ENCODE data around the gene ASAP2. TPM values are rescaled to one million over a fixed set of nuclear protein-coding genes. Genes with fewer than 3 reads are reported as not detected.
"Not testable (repeated sequence)": the region's sequence is repeated elsewhere in the genome, so short reads cannot be mapped to it uniquely, and the experiment has no call there.

Gene ASAP2
- total RNA-seq, 2 experiments from 2014 or later = 0.08 to 0.23 TPM

DNA sequence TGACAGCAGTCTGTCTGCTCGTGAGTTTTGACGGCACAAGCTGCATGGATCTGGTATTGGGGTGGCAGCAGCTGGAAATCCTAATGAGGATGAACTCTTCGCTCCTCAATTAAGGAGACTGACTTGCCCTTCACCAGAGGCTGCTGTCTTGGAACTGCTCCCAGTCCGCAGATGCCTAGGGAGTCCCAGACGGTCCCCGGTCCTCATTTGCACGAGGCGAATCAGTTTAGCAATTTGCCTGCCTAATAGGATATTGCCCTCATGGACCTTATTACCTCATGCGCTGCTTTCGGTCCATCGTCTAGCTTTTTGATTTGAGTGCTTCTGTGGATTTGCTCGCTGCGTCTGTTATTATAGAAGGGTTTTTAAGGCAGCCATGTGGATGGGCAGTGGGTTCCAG lies 40.6 kb downstream of the ASAP2 start:
- ChIA-PET POLR2A (no interaction called here), CTCF (interaction anchor here (1.3 kb wide), 1 partner anchor 21 kb away, joined by 4 read pairs; no protein-coding TSS in a partner anchor)

GRCh38 chr2:9247786-9248185 lies 41.2 kb downstream of the ASAP2 start:
- ChIA-PET POLR2A (no interaction called here), CTCF (no interaction called here)

GRCh38 chr2:9248363-9248762 lies 41.8 kb downstream of the ASAP2 start:
- POLR2A ChIA-PET = no interaction called here

GRCh38 chr2:9249020-9249800 lies 42.6 kb downstream of the ASAP2 start:
- CTCF ChIA-PET = no interaction called here
- POLR2A ChIA-PET = no interaction called here

More at GRCh38 chr2:9248363-9248762, 41.8 kb downstream of the ASAP2 start:
- CTCF ChIA-PET = no interaction called here

- ChIA-PET POLR2A (no interaction called here), CTCF (no interaction called here)
Observed at GRCh38 chr2:9250091-9250490, 43.5 kb downstream of the ASAP2 start.

DNA sequence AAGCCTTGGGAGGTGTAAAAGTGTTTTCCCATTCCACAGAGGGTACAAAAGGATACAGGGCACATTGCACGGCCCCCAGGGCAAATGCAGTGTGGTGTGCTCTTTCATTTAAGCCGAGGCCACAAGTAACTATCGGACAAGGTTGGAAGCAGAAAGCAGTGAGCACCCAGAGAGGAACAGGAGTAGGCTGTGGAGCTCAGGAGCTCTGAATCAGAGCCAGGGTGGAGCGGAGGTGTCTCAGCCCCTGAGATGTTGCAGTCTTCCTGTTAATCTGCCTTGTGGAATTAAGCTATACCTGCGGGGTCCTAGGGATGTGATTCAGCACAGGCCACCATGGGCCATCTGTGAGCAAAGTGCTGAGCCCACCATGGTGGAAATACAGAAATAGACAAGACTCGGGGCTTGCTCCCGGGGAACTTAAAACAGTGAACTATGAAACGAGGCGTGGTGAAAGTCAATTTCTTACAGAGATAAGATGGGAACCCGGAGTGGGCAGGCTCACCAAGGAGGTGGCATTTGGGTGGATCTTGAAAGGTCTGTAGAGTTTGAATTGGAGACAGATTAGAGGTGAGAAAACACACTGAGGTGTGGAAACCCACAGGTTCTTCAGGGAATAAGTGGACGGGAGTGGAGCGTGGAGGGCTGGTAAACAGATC lies 44.0 kb downstream of the ASAP2 start:
- ChIA-PET CTCF (no interaction called here), POLR2A (no interaction called here)

DNA sequence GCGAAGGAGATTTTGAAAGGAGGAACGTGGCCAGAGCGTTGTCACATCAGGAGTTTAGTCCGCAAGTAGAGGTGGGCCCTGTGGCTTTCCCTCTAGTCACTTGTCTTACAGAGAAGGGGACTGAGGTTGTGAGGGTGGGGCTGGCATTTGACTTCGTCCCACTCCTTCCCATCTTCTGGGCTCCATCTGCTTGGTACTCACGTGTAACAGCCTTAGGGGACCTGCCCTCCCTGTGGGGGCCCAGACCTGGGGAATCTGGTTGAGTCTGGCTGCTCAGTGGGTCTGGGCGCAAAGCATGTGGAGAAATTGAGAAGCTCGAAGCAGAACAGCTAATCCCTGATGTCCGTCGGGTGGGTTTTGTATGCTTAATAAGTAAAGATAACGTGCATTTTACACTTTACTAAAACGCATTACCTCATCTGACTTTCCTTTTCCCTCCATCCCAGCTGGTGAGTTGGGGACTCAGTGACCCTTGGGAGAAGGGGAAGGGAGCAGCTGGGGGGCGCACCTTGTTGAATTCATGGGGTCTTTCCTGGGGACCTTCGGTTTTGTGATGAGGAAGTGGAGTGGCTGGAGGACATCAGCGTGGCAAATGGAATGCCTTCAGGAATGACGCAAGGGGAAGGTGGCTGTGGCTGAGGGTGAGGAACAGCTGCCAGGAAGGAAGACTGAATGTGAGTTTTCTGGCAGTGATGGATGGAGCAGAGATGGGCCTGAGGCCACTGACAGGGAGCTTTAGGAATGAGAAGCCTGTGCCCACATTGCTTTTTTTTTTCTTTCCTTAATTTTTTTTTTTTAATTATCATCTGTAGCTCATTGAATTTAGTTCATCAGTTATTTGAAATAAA lies 44.8 kb downstream of the ASAP2 start:
- ChIA-PET POLR2A (no interaction called here), CTCF (no interaction called here)

DNA sequence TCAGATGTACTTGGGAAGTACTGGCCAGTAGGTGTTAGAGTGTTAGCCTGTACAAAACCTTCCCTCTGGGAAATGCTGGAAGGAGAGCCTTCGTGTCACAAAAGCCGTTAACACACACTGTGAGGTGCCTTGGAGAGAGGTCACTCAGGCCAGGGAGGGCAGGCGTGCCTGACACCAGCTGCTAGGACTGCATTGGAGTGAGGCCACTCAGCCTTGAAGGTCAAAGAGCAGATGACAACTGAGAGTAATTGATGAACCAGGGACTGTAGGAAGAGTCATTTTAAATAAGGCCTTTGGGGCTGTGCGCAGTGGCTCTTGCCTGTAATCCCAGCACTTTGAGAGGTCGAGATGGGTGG lies 45.4 kb downstream of the ASAP2 start:
- CTCF ChIA-PET = no interaction called here
- POLR2A ChIA-PET = no interaction called here

DNA sequence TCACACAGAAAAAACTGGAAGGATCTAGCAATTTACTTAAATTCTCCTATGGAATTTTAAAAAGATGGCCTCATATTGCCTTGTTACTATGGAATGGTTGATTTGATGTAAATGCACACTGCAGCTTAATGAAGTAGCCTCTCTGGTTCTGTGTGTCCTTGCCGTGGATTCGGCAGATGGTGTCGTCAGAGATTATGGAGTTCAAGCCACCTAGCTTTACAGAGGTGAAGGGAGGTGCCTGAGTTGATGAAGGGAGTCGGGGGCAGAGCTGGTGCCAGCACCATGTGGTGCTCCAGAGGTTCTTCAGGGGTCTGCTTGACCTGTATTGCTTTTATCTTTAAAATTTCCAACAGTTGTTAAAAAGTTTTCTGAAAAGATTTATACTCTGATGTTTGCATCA lies 48.8 kb downstream of the ASAP2 start:
- ChIA-PET CTCF (no interaction called here), POLR2A (no interaction called here)

DNA sequence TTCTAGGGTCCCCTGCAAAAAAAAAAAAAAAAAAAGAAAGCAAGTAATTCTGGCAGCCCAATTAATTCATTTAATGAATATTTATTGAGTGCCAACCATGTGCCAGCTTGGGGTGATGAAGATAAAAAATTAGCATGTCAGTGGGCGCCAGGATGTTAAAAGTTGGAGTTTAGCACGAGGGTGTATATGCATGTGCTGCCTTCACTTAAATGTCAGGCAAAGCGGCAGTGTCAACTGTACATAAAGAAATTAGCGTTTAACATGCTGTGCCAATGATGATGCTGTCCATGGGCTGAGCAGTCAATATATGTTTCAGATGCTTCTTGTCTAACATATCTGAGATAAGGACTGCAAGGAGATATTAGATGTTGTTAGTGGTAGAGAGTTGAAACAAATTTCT lies 49.5 kb downstream of the ASAP2 start:
- ChIA-PET CTCF (no interaction called here), POLR2A (no interaction called here)

DNA sequence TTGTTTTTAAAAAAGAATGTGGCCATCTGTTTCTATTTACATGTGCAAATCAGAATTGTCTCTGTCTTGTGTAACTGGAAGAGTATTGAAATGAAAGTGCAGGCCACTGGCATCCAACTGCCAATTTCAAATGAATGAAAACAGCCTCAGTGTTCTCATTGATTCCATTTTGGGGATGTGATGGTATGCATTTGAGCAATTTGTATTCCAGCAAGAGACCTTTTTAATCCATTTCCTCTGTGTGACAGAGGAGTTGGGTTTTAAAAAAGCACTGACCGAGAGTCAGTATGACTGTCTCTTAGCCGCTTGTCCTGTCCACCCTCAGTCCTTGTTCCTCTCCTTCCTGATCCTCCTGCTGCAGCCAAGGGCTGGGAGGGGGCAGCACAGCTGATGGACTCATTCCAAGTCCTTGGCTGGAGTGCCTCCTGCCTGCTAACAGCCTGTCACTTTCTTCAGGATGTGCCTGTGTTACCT lies 50.0 kb downstream of the ASAP2 start:
- ChIA-PET POLR2A (no interaction called here), CTCF (no interaction called here)

- ChIA-PET POLR2A (interaction anchor here (0.7 kb wide), 1 partner anchor 85 kb away, joined by 9 read pairs; no protein-coding TSS in a partner anchor), CTCF (interaction anchor here (0.7 kb wide), 1 partner anchor 21 kb away, joined by 4 read pairs; no protein-coding TSS in a partner anchor)
Observed at GRCh38 chr2:9258501-9258900, 51.9 kb downstream of the ASAP2 start.

GRCh38 chr2:9258953-9259399 lies 52.4 kb downstream of the ASAP2 start:
- ChIA-PET POLR2A (no interaction called here), CTCF (no interaction called here)

DNA sequence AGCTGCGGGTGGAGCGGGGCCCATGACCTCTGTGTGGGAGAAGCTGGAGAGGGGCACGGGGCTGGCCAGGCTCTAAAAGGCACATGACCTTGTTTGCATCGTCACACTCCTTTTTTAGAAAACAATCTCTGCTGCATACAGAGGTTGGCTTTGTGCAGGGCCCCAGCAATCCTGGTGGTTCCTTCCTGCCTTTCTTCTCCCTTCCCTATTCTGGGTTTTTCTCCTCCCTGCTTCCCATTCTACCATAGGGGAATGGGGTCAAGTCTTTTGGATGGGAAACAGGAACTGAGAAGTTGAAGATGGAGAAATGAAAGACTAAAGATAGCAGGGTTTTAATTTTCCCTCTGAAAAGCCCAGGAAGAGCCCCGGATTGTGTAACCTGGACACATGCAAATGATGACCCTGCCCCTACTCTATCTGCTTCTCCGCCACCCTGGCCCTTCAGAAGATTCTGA lies 53.9 kb downstream of the ASAP2 start:
- POLR2A ChIA-PET = no interaction called here
- CTCF ChIA-PET = no interaction called here

DNA sequence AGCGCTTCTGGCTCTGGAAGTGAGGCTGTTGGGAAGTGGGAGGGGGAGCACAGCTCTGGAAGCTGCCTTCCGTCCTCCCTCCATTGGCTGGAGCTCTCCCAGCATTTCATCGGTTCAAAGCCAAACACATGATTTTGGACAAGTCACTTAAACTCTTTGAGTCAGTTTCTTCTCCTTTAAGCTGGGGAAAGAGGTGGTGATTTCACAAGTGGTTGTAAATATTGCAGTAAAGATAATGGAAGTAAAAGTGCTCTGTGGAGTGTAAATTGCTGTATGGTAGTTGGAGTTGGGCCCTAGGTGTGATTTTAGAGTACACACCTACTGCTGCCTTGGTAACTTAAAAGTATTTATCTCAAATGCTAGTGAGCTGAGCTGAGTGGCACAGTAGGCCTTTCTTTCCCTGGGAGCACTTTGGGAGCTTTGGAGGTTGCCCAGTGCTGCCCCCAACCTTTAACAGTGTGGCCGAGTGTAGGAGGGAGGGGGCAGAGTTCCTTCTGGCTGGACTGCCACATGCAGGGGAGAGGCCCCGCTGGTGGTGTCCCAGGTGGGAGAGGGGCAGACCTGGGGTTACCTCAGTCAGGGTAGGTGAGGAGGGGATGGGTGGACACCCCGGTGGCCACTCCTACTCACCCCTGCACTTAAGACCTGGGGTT lies 54.7 kb downstream of the ASAP2 start:
- POLR2A ChIA-PET = no interaction called here
- CTCF ChIA-PET = no interaction called here

GRCh38 chr2:9262671-9263171 lies 56.1 kb downstream of the ASAP2 start:
- CTCF ChIA-PET = no interaction called here
- POLR2A ChIA-PET = no interaction called here

GRCh38 chr2:9263428-9263827 lies 56.8 kb downstream of the ASAP2 start:
- CTCF ChIA-PET = no interaction called here
- POLR2A ChIA-PET = no interaction called here

DNA sequence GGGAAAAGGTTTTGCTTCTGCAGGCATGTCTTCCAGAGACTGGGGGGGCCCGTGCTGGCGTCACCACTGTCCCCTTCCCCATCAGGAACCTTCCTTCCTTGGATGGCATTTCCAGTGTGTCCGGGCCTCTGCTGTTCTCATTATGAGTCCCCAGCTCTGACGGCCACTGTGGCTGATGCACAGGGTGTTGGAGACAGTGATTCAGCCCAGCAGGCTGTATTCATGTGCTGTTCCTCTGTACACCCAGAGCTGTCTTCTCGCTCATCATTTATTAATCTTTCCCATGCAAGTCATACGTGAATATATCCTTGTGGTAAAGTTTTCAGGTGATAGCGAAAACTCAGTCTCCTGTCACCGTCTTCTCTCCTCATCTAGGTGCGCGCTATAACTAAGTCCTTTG lies 57.7 kb downstream of the ASAP2 start:
- POLR2A ChIA-PET = no interaction called here
- CTCF ChIA-PET = no interaction called here

GRCh38 chr2:9266711-9267110 lies 60.1 kb downstream of the ASAP2 start:
- ChIA-PET POLR2A (no interaction called here), CTCF (no interaction called here)

DNA sequence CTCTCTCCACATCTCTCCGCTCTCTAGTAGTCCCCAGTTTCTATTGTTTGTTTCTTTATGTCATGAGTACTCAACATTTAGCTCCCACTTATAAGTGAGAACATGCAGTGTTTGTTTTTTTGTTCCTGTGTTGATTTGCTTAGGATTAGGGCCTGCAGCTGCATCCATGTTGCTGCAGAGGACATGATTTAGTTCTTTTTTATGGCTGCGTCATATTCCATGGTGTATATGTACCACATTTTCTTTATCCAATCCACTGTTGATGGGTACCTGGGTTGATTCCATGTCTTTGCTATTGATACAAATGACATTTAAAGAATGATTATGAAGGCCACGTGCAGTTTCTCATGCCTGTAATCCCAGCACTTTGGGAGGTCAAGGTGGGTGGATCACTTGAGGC lies 60.7 kb downstream of the ASAP2 start:
- POLR2A ChIA-PET, CTCF ChIA-PET: not testable (repeated sequence)

Data from activated CD8-positive, alpha-beta memory T cell treated with anti-CD3 and anti-CD28 coated beads for 36 hours (primary cell).